Astrocyte of the cerebellum (primary cell): ENCODE results near the gene ANKLE1.
"Not testable (repeated sequence)": the region's sequence is repeated elsewhere in the genome, so short reads cannot be mapped to it uniquely, and the experiment has no call there.

Experiments
- DNase-seq: peaks from one replicate; pipeline ENCODE4 v3.0.0-alpha.2; 2011; ENCODE audit warnings: low read depth
- H3K4me3 ChIP-seq: 2 replicates; pipeline ENCODE4 v1.5.1; 2011; ENCODE audit warnings: mild to moderate bottlenecking, low read depth, low read length, moderate library complexity
- in situ Hi-C: cut with HindIII; loops from 2 replicates; pipeline ENCODE4 v1.10.0; 2017; ENCODE audit warnings: low sequenced_read_pairs
- TF ChIP-seq, protein P1 (sequence below): IDR thresholded peaks from 2 replicates; pipeline ENCODE4 v1.5.1; 2012; ENCODE audit warnings: low read length, low read depth, moderate library complexity, mild to moderate bottlenecking; ENCODE audit errors: missing control alignments

ANKLE1 gene

DNA sequence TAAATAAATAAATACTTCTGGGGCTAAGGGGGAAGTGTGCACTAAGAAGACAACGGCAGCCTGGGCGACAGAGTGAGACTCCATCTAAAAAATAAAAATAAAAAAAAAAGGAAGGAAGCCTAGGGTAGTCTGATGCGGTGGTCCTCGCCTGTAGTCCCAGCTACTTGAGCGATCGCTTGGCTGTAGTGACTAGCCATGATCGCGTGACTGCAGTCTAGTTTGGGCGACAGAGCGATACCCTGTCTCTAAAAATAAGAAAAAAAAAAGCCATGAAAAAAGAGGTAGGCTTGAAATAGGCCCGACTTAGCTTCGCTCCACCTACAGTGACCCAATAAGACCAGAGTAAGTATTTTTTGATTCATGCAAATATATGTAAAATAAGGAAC lies 15.1 kb upstream of the ANKLE1 start:
- in situ Hi-C loops = no loop called here
- no peak for DNase-seq
- H3K4me3 ChIP-seq = no peak overlapping the region
- TF ChIP-seq, protein P1, sequence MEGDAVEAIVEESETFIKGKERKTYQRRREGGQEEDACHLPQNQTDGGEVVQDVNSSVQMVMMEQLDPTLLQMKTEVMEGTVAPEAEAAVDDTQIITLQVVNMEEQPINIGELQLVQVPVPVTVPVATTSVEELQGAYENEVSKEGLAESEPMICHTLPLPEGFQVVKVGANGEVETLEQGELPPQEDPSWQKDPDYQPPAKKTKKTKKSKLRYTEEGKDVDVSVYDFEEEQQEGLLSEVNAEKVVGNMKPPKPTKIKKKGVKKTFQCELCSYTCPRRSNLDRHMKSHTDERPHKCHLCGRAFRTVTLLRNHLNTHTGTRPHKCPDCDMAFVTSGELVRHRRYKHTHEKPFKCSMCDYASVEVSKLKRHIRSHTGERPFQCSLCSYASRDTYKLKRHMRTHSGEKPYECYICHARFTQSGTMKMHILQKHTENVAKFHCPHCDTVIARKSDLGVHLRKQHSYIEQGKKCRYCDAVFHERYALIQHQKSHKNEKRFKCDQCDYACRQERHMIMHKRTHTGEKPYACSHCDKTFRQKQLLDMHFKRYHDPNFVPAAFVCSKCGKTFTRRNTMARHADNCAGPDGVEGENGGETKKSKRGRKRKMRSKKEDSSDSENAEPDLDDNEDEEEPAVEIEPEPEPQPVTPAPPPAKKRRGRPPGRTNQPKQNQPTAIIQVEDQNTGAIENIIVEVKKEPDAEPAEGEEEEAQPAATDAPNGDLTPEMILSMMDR = no peak

DNA sequence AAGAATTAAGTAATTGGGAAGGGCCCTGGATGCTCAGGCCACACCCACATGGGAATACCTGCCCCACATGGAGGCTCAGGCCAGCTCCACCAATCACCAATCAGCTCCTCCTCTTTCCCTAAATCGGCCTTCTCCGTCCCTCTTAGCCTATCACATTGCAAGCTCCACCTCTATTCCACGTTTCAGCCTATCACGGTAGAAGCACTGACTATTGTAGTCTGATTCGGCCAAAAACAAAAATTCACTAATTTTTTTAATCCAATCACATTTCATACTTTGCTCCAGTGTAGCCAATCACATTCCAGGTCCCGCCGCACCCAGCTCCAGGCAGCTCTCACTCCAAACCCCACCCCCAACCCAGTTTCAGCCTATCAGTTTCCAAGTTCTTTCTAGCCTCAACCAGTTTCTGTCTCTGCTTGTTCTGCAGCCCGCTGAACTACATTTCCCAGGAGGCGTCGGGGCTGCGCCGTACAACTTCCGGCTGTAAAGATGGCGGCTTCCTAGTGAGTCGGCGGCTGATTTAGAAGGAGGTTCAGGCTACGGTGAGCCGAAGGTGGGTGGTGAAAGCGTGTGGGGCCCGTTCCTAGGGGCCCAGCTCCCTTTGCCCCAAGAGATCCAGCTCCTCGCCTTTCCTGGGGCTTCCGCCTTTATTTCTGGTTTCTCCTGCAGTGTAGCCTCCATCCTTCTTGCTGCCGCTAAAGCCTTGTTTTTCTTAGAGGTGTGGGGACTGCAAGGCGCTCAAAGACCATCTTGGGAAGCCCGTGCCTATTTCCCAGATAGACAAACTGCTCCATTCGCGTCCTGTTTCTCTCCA lies 14.5 kb upstream of the ANKLE1 start, which contains the start of gene BABAM1:
Gene BABAM1 (plus strand): TSS at position 469 of the 814 bp plus-strand sequence. CDS start 1,364 bp downstream, outside the sequence.
- in situ Hi-C loops = no loop called here
- peak within 1 kb of the TSS; percentile 73 for H3K4me3 ChIP-seq
- TF ChIP-seq, protein P1 = no peak
- peak; percentile 99 for DNase-seq

GRCh38 chr19:17268754-17269153 lies 12.9 kb upstream of the ANKLE1 start:
- DNase-seq = no peak
- TF ChIP-seq, protein P1 = no peak
- in situ Hi-C loops = no loop called here
- no peak overlapping the region for H3K4me3 ChIP-seq

- DNase-seq, H3K4me3 ChIP-seq: not testable (repeated sequence)
These were observed 6.8 kb upstream of the ANKLE1 start for GRCh38 chr19:17274892-17275291.

GRCh38 chr19:17275441-17276175 lies 6.1 kb upstream of the ANKLE1 start:
- DNase-seq = no peak
- no peak overlapping the region for H3K4me3 ChIP-seq
- TF ChIP-seq, protein P1 = no peak
- in situ Hi-C loops = no loop called here

More at GRCh38 chr19:17274892-17275291, 6.8 kb upstream of the ANKLE1 start:
- in situ Hi-C loops = not testable (repeated sequence)

- no peak overlapping the region for H3K4me3 ChIP-seq
- TF ChIP-seq, protein P1 = no peak
- DNase-seq = no peak
- in situ Hi-C loops = no loop called here
These were observed 2.3 kb upstream of the ANKLE1 start for GRCh38 chr19:17279436-17279835.

- TF ChIP-seq, protein P1 = peak; percentile 88
- DNase-seq = peak; percentile 18
- H3K4me3 ChIP-seq = peak overlapping the region; percentile 27
- in situ Hi-C loops = no loop called here
These were observed 906 bp downstream of the ANKLE1 start for GRCh38 chr19:17282488-17283125.
